Neural cell (in vitro differentiated cells): Measurements from ENCODE around the gene SEC14L6. TPM values are rescaled to one million over a fixed set of nuclear protein-coding genes. Genes with fewer than 3 reads are reported as not detected.
"Not testable (repeated sequence)": the region's sequence is repeated elsewhere in the genome, so short reads cannot be mapped to it uniquely, and the experiment has no call there.

Experiments used
- H2AFZ ChIP-seq: fragments of 200-600, 300-800 bp; sonication (generic), shearing (Covaris generic); 2 replicates; pipeline ENCODE4 v1.6.0; 2014; ENCODE audit warnings: low read depth, mild to moderate bottlenecking, antibody characterized with exemption, low read length, moderate library complexity
- H3F3A ChIP-seq: fragments of 200-600 bp; shearing (Covaris generic); 2 replicates; pipeline ENCODE4 v1.6.1; 2016; ENCODE audit warnings: mild to moderate bottlenecking, moderate library complexity, mixed read lengths, antibody characterized with exemption, low read length; ENCODE audit not compliant: insufficient read depth, poor library complexity, severe bottlenecking
- H3K27ac ChIP-seq: fragments of 200-600, 300-800 bp; sonication (generic), shearing (Covaris generic); 2 replicates; pipeline ENCODE4 v1.5.1; 2014; ENCODE audit warnings: mild to moderate bottlenecking, low read length, moderate library complexity
- H3K27me3 ChIP-seq: fragments of 300-800, 200-600 bp; sonication (generic), shearing (Covaris generic); 2 replicates; pipeline ENCODE4 v1.6.0; 2014; ENCODE audit warnings: mild to moderate bottlenecking, low read depth, low read length, moderate library complexity; ENCODE audit not compliant: insufficient read depth
- H3K36me3 ChIP-seq: fragments of 300-800, 200-600 bp; sonication (generic), shearing (Covaris generic); 2 replicates; pipeline ENCODE4 v1.5.1; 2014; ENCODE audit warnings: mild to moderate bottlenecking, antibody characterized with exemption, low read length, moderate library complexity; ENCODE audit not compliant: insufficient read depth
- H3K4me2 ChIP-seq: fragments of 300-800, 200-600 bp; sonication (generic), shearing (Covaris generic); 2 replicates; pipeline ENCODE4 v1.6.0; 2014; ENCODE audit warnings: mild to moderate bottlenecking, low read length
- H3K4me3 ChIP-seq: fragments of 300-800, 200-600 bp; sonication (generic), shearing (Covaris generic); 2 replicates; pipeline ENCODE4 v1.5.1; 2014; ENCODE audit warnings: mild to moderate bottlenecking, low read length, moderate library complexity
- H3K79me2 ChIP-seq: fragments of 200-600 bp; shearing (Covaris generic); replicated peaks from 2 replicates; pipeline ENCODE4 v1.6.0; 2014; ENCODE audit warnings: mild to moderate bottlenecking, low read length, moderate library complexity; ENCODE audit not compliant: insufficient read depth
- H3K9ac ChIP-seq: fragments of 300-800, 200-600 bp; sonication (generic), shearing (Covaris generic); 2 replicates; pipeline ENCODE4 v1.6.1; 2016; ENCODE audit warnings: mild to moderate bottlenecking, low read length, mixed read lengths
- H3K9me2 ChIP-seq: fragments of 200-600 bp; shearing (Covaris generic); 2 replicates; pipeline ENCODE4 v1.6.1; 2016; ENCODE audit warnings: mild to moderate bottlenecking, low read length, mixed read lengths; ENCODE audit not compliant: insufficient read depth
- H3K9me3 ChIP-seq: fragments of 200-600, 300-800 bp; sonication (generic), shearing (Covaris generic); 2 replicates; pipeline ENCODE4 v1.6.1; 2016; ENCODE audit warnings: mild to moderate bottlenecking, mixed run types, low read length, moderate library complexity, mixed read lengths
- H4K20me1 ChIP-seq: fragments of 200-600 bp; shearing (Covaris generic); 2 replicates; pipeline ENCODE4 v1.6.1; 2016; ENCODE audit warnings: mild to moderate bottlenecking, mixed run types; ENCODE audit not compliant: insufficient read depth
- EP300 ChIP-seq: fragments of 450-650 bp; conservative IDR thresholded peaks from 2 replicates; pipeline ENCODE4 v1.6.1; 2014; ENCODE audit warnings: antibody characterized with exemption, mild to moderate bottlenecking, moderate library complexity; ENCODE audit not compliant: poor library complexity, severe bottlenecking
- EZH2 ChIP-seq: fragments of 200-600, 300-800 bp; shearing (Covaris generic), sonication (generic); IDR thresholded peaks from 2 replicates; pipeline ENCODE4 v1.6.1; 2014; ENCODE audit warnings: antibody characterized with exemption, low read length, borderline replicate concordance, mild to moderate bottlenecking; ENCODE audit not compliant: insufficient read depth, poor library complexity, severe bottlenecking
- MXI1 ChIP-seq: fragments of 450-650 bp; conservative IDR thresholded peaks from 2 replicates; pipeline ENCODE4 v1.6.1; 2014; ENCODE audit warnings: antibody characterized with exemption, mild to moderate bottlenecking; ENCODE audit not compliant: poor library complexity, severe bottlenecking
- POLR2AphosphoS5 ChIP-seq: IDR thresholded peaks from 2 replicates; pipeline ENCODE4 v1.6.1; 2012
- RAD21 ChIP-seq: fragments of 450-650 bp; conservative IDR thresholded peaks from 2 replicates; pipeline ENCODE4 v1.6.1; 2014; ENCODE audit warnings: antibody characterized with exemption, mild to moderate bottlenecking, moderate library complexity
- SMC3 ChIP-seq: fragments of 450-650 bp; conservative IDR thresholded peaks from 2 replicates; pipeline ENCODE4 v1.6.1; 2014; ENCODE audit warnings: antibody characterized with exemption, mild to moderate bottlenecking, moderate library complexity; ENCODE audit not compliant: poor library complexity
- TAF1 ChIP-seq: IDR thresholded peaks from 2 replicates; pipeline ENCODE4 v1.6.1; 2012; ENCODE audit warnings: low read depth
- polyA plus RNA-seq: library from polyadenylated mRNA; depleted of rRNA; stranded (reverse); fragments of >200 nt; gene quantifications from 2 replicates; pipeline ENCODE4 v1.2.3, GENCODE V29; 2014
- TF ChIP-seq, protein P1 (sequence below): IDR thresholded peaks from 2 replicates; pipeline ENCODE4 v1.6.1; 2012; ENCODE audit warnings: borderline replicate concordance
- TF ChIP-seq, protein P2 (sequence below): fragments of 450-650 bp; IDR thresholded peaks from 2 replicates; pipeline ENCODE4 v1.5.1; 2014; ENCODE audit warnings: antibody characterized with exemption, mild to moderate bottlenecking, moderate library complexity; ENCODE audit not compliant: poor library complexity, severe bottlenecking

SEC14L6 gene
- polyA plus RNA-seq, 1 donor from 2014 or later = not detected

DNA sequence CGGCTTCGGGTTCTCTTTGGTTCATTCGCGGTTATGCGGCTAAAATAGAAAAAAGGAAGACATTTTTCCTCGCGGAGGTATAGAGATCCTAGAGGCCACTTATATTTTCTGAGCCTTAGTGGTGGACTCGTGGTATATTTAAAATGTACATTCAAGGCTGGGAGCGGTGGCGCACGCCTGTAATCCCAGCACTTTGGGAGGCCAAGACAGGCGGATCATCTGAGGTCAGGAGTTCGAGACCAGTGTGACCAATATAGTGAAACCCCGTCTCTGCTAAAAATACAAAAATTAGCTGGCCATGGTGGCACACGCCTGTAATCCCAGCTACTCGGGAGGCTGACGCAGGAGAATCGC, 45.8 kb upstream of the SEC14L6 start:
- Histone ChIP-seq H3K4me3 (peak overlapping the region; percentile 81), H3K79me2 (peaks cover 19% of the 10 kb centered on the region), H3K9ac (peak overlapping the region; percentile 48), H3K27ac (peak overlapping the region; percentile 93)
- H3K9me3 ChIP-seq, H3K27me3 ChIP-seq, H3K36me3 ChIP-seq, H2AFZ ChIP-seq, H3K4me2 ChIP-seq, H3F3A ChIP-seq, H4K20me1 ChIP-seq, H3K9me2 ChIP-seq: not testable (repeated sequence)
- peak; percentile 30 for TF ChIP-seq EP300

DNA sequence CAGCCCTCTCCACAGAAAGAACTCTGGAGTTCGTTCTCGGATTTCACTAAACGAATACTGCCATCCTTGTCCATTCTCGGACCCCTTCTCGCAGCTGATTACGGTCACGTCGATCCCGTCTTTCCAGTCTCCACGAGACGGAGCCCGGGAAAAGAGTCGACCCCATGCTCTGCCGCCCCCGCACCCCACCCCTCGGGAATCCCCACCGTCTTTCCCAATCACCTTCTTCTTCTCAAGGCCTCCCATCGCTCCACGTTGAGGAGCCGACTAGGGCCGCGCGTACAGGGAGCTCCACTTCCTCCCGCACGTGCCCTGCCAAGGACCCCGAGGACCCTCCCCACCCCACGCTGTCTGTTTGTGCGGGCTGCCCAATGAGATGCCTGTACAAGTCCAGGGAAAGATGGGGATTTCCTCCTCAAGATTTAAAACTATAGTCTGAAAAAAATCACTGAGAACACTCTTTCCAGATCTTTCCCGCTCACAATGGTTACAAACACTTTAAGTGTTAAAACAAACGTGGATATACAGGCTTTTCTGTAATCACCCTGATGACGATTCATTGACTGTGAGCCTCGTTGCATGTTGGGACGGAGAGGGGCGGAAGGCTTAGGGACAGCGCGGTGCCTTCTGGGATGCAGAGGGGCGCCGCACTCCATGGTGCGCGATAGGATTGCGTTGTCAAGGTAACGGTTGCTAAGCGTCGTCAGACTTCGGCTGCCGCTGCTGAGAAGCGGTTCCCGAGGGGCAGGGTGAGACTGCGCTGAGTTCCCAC, 45.2 kb upstream of the SEC14L6 start, which contains the start of gene PES1:
Gene PES1 (minus strand): TSS at position 323 of the 772 bp plus-strand sequence. CDS start 77 bp downstream, at position 246.
- no peaks in the 10 kb centered on the region for H3F3A ChIP-seq
- no peaks in the 10 kb centered on the region for H3K36me3 ChIP-seq
- peaks cover 19% of the 10 kb centered on the region for H3K79me2 ChIP-seq
- H3K9me3 ChIP-seq = no peaks in the 10 kb centered on the region
- no peaks in the 10 kb centered on the region for H4K20me1 ChIP-seq
- H2AFZ ChIP-seq = no peak within 1 kb of the TSS
- no peaks in the 10 kb centered on the region for H3K27me3 ChIP-seq
- peak within 1 kb of the TSS; percentile 93 for H3K27ac ChIP-seq
- H3K9me2 ChIP-seq = no peaks in the 10 kb centered on the region
- TF ChIP-seq, protein P1, sequence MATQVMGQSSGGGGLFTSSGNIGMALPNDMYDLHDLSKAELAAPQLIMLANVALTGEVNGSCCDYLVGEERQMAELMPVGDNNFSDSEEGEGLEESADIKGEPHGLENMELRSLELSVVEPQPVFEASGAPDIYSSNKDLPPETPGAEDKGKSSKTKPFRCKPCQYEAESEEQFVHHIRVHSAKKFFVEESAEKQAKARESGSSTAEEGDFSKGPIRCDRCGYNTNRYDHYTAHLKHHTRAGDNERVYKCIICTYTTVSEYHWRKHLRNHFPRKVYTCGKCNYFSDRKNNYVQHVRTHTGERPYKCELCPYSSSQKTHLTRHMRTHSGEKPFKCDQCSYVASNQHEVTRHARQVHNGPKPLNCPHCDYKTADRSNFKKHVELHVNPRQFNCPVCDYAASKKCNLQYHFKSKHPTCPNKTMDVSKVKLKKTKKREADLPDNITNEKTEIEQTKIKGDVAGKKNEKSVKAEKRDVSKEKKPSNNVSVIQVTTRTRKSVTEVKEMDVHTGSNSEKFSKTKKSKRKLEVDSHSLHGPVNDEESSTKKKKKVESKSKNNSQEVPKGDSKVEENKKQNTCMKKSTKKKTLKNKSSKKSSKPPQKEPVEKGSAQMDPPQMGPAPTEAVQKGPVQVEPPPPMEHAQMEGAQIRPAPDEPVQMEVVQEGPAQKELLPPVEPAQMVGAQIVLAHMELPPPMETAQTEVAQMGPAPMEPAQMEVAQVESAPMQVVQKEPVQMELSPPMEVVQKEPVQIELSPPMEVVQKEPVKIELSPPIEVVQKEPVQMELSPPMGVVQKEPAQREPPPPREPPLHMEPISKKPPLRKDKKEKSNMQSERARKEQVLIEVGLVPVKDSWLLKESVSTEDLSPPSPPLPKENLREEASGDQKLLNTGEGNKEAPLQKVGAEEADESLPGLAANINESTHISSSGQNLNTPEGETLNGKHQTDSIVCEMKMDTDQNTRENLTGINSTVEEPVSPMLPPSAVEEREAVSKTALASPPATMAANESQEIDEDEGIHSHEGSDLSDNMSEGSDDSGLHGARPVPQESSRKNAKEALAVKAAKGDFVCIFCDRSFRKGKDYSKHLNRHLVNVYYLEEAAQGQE = peak; percentile 86
- TF ChIP-seq EP300 (peak; percentile 79), MXI1 (peak; percentile 99), RAD21 (peak; percentile 38), EZH2 (no peak), SMC3 (no peak), TAF1 (no peak), POLR2AphosphoS5 (peak; percentile 63)
- TF ChIP-seq, protein P2, sequence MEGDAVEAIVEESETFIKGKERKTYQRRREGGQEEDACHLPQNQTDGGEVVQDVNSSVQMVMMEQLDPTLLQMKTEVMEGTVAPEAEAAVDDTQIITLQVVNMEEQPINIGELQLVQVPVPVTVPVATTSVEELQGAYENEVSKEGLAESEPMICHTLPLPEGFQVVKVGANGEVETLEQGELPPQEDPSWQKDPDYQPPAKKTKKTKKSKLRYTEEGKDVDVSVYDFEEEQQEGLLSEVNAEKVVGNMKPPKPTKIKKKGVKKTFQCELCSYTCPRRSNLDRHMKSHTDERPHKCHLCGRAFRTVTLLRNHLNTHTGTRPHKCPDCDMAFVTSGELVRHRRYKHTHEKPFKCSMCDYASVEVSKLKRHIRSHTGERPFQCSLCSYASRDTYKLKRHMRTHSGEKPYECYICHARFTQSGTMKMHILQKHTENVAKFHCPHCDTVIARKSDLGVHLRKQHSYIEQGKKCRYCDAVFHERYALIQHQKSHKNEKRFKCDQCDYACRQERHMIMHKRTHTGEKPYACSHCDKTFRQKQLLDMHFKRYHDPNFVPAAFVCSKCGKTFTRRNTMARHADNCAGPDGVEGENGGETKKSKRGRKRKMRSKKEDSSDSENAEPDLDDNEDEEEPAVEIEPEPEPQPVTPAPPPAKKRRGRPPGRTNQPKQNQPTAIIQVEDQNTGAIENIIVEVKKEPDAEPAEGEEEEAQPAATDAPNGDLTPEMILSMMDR = peak; percentile 25
- peak within 1 kb of the TSS; percentile 81 for H3K4me3 ChIP-seq
- H3K4me2 ChIP-seq = peak within 1 kb of the TSS; percentile 86
- peak within 1 kb of the TSS; percentile 69 for H3K9ac ChIP-seq
